GM12875 (cell line): ENCODE data around the gene NUDT9.
A peak's percentile ranks its signal among the peaks of the same experiment; 100 is the strongest.
"Not testable (repeated sequence)": the region's sequence is repeated elsewhere in the genome, so short reads cannot be mapped to it uniquely, and the experiment has no call there.

ENCODE experiments used
- H3K4me3 ChIP-seq: one replicate; pipeline ENCODE4 v1.5.1; 2011; ENCODE audit warnings: low read depth, low read length, control low read depth
- CTCF ChIP-seq: IDR thresholded peaks from 2 replicates; pipeline ENCODE4 v1.5.1; 2011; ENCODE audit warnings: low read depth, mild to moderate bottlenecking, control low read depth, inconsistent platforms, low read length, moderate library complexity, borderline replicate concordance; ENCODE audit not compliant: insufficient read depth

The NUDT9 gene

GRCh38 chr4:87414816-87415215 is 7.6 kb upstream of the NUDT9 start:
- H3K4me3 ChIP-seq, result no peak overlapping the region
- no peak for TF ChIP-seq CTCF

DNA sequence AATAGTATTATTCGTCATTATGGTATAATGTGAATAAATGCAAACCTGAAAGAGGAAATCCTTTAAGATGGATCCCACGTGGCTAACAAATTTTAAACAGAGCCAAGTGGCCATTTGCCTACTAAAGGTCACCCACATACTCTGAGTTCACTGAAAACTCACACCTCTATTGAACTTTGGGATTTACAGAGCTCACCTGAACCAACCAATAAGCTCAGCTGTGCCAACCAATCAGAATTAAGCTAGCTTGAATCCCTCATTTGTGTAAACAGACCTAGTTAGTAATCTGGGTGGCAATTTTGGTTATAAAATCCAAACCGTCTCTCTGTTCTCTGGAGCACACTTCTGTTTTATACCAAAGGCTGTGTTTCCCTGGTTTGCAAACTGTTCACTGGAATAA is 5.4 kb upstream of the NUDT9 start:
- no peak overlapping the region for H3K4me3 ChIP-seq
- no peak for TF ChIP-seq CTCF

- H3K4me3 ChIP-seq, result not testable (repeated sequence)
Observed at GRCh38 chr4:87418410-87418809, 4.0 kb upstream of the NUDT9 start.

DNA sequence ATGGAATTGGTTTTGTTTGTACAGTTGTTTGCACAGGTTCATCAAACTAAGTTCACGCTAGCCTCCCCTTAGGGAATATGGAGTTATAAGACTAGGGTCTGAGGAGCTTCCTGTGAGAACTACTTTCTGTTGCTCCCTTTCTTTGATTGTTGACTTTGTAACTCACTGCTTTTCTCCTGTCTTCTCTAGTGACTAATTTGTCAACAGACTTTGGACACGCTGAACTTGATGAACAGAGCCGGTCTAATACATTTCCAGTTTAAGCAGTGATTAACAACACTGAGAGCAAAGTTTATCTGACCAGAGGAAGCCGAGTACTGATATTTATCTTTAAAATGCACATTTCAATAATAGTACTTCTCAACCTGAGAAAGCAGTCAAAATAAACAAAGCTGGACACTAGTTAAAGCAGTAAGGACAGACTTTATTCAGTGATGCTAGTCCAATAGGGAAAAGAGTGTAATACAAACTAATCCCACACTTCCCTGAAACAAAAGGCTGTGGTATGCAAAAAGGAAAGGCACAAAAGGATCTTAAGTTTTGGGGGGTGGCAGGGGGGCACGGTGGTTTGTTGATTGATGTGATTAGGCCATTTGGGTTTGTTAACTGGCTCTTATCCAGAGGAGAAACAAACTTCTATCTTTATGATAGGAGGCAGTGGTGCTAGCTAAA is 2.7 kb upstream of the NUDT9 start:
- no peak for TF ChIP-seq CTCF
- H3K4me3 ChIP-seq, result no peak overlapping the region

DNA sequence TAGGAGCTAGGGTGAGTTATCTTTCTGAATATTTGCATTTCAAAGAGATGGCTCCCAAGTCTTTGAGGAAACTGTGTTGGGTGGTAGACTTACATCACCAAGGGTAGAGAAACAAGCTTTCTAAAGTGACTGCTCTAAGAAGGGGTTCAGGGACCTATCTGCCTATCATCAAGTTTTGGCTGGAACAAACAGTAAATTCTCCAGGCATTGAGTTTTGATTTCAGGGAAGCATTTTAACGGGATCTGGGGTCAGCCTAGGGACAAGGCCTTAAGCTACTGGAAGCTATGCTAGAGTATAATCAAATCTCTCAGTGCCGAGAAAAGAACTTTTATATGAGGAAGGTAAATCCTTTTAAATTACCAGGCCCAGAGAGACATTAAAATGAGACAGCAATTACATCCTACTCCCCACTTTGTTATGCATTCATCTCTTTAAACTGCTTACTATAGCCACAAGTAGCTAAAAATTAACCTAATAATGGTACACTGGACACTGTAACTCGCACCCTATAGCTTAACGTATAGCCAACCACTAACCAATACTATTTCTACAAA is 2.0 kb upstream of the NUDT9 start:
- no peak overlapping the region for H3K4me3 ChIP-seq
- no peak for TF ChIP-seq CTCF

- no peak for TF ChIP-seq CTCF
- H3K4me3 ChIP-seq, result peak overlapping the region; percentile 73
Observed at GRCh38 chr4:87423317-87424098, 1.1 kb downstream of the NUDT9 start.

DNA sequence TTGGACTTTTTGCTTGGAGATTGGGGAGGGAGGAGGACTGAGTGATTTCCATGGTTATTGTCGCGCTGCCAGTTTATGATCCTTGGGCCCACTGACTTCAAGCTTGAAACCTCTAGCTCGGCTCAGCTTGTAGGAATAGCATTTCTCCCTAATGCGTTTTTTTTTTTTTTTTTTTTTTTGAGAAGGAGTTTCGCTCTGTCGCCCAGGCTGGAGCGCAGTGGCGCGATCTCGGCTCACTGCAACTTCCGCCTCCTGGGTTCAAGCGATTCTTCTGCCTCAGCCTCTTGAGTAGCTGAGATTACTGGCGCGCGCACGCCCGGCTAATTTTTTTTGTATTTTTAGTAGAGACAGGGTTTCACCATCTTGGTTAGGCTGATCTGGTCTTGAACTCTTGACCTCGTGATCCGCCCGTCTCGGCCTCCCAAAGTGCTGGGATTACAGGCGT is 1.7 kb downstream of the NUDT9 start:
- H3K4me3 ChIP-seq, result peak overlapping the region; percentile 1

- H3K4me3 ChIP-seq, result no peak overlapping the region
- no peak for TF ChIP-seq CTCF
Observed at GRCh38 chr4:87425711-87426110, 3.3 kb downstream of the NUDT9 start.
